HG03378 (cell line): ENCODE measurements around the gene RASA3.

ENCODE experiments used
- ATAC-seq: cut with Tn5 transposase; IDR thresholded peaks from one replicate; pipeline ENCODE4 v1.9.1; 2021; ENCODE audit warnings: mild to moderate bottlenecking, moderate library complexity; ENCODE audit not compliant: unreplicated experiment

The RASA3 gene

DNA sequence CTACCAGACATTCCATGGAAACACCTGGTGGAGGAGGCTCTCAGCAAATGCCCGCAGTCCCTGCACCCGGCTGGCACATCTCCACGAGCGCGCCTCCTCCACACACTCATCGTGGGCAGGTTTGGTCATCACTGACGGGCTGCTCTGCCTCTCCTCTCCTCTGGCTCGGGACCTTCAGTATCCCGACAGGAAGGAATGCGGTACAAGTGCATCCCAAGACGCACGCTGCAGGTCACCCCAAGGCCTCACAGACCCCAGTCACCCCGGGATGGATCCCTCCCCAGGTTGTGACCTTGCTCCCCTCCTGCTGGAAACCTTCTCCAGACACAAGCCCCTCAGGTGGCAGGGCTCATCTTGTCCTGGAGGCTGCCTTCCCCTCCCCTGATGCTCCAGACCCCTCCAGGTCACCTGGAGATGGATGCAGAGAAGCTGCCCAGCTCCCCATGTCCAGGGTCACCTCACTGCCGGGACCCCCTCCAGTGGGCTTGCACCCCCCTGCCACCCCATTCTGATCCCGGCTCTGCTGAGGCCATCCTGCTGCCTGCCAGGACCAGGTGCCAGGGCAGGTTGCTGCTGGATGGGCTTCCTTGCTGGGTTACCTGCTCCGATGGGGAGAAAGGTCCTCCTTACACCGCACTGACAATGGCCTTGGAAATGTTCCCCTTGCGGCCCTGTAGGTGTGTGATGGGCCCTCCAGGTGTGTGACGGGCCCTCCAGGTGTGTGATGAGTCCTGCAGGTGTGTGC lies 188.4 kb downstream of the RASA3 start:
- ATAC-seq, result no peak

DNA sequence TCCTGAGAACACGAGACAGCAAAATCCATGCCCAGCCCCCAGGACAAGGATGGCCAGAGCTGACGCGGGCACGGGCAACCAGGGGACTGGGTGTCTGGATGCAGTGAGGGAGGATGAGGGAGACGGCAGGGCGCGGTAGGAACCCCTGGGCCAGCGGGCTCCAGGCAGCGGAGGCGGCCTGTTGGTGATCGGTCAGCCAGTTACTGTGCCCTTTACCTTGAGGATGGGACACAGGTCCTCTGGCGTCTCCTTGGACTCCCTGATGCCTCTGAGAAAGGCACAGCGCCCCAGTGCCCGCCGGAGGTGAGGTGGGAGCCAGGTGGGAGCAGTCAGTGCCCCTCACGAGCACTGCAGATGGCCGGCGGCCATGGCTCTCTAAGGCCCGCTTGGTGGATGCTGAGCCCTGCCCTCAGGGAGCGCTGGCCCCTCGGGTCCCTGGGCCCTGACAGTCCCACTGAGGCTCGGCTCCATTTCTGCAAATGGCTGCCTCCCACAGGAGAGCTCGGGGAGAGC lies 189.8 kb downstream of the RASA3 start:
- ATAC-seq, result no peak

DNA sequence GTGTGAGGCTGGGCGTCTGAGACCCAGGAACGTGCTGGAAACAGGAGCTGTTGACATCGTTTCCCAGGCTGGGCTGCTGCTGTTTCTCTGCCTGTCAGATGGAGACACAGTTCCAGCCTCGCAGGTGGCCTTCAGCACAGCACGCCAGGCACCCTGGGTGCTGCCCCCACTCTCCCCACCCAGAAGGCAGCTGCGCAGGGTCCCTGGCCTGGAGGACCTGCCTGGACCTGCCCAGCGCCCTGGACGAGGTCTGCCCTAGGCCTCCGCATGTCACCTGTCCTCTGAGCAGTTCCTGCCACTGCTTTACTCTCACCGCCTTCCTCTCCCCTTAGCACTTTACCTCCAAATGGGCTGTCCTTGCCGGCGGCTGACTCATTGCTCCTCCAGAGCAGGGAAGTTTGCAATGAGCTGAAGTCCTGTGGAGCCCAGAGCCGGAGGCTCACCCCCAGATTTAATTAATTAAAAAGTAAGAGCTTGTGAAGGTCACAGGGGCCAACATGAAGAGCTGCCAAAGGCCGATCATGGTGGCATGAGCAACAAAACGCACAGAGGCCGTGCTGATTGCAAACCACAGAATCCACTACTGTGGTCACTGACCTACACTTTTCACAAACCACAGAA lies 190.7 kb downstream of the RASA3 start:
- ATAC-seq, result no peak

DNA sequence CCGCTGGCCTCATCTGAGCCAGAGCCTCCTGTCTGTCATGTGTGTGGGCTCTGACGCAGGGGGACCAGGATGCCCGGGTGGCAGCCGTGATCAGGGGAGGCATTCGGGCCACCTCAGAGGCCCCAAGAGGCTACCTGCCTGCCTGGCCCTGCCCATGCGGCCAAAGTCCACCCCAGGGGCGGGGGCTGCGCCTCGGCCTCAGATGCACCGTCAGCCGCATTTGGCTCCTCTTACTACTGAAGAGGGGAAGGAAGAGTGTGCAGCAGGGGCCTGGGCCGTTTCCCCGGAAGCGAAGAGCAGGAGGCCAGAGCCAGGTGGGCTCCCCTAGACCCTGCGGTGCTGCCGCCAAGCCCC lies 192.5 kb downstream of the RASA3 start:
- ATAC-seq, result no peak

DNA sequence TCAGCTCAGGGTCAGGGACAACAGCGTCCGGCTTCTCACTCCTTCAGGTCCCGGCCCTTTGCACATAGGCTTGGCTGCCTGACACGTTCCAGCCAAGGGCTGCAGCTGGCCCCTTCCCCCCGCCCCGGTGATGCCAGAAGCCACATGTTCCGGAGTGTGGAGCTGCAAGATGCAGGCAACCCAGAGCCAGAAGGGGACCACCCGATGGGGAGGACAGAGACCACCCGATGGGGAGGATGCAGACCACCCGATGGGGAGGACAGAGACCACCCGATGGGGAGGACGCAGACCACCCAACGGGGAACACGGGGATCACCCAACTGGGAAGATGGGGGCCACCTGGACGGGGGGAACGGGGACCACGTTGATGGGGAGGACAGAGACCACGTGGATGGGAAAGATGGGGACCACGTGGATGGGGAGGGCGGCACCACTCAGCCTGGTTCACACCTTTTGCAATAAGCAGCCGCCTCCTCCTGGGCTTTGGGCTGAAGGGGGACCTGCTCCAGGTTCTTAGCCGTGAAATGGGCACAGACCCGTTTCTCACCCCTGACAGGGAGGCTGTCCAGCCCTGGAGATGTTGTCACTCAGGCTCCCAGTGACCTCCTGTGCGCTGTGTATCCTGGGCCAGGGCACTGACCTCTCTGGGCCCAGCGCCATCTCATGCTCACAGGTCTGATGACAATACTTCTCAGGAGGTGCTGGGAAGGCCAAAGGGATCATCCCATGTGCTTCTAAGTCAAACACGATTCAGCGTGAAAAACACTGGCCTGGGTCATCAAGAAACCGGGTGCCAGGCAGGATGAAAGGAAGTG lies 193.1 kb downstream of the RASA3 start:
- ATAC-seq, result no peak

DNA sequence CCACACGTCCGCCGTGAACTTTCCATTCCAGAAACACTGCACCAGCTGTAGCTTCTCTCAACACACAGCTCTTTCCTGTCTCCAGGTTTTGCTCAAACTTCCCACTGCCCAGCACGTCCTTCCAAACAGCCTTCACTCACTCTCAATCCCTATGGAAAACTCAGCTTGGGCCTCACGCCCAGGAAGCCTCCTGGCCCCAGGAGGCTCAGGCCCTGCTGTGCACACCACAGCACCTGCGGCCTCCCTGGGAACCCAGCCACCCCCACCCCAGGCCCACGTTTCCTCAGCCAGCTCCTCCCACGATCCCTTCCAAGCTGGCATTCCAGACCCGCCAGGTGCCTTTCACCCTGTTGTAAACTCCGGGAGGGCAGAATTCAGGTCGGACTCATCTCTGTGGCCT lies 193.7 kb downstream of the RASA3 start:
- ATAC-seq, result no peak

DNA sequence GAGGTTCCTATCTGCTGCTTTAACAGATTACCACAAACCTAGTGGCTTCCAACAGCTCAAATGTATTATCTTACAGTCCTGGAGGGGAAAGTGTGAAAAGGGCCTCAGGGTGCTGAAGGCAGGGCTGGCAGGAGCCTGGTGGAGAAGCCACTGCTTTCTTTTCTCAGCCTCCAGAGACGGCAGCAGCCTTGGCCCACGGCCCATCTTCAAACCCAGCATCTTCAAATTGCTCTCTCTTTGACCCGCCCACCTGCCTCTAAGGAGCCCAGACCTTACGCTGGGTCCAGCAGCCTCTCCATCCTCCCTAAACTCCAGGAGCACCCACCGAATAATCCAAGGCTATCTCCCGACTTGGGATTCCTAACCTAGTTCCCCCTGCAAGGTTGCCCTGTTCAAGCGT lies 194.2 kb downstream of the RASA3 start:
- ATAC-seq, result no peak

DNA sequence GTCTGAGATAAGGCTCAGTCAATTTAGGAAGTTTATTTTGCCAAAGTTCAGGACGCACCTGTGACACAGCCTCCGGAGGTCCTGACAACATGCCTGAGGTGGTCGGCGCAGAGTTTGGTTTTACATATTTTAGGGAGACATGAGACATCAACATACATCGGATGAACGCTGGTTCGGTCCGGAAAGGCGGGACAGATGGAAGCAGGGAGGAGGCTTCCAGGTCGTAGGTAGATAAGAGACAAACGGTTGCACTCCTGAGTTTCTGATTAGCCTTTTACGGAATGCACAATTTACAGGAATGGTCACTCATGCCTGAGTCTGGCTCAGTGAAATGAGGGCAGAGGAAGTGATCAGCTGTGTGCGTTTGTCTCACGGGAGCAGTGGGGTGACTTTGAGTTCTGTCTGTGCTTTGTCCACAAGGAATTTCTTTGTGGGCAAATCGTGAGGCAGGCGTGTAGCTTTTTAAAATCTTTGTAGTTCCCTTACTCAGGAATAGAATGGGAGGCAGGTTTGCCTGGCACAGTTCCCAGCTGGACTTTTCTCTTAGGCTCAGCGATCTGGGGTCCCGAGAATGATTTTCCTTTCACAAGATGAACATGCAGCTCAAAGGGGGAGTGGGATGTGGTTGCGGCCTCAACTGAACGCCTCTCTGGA lies 194.8 kb downstream of the RASA3 start:
- ATAC-seq, result no peak

DNA sequence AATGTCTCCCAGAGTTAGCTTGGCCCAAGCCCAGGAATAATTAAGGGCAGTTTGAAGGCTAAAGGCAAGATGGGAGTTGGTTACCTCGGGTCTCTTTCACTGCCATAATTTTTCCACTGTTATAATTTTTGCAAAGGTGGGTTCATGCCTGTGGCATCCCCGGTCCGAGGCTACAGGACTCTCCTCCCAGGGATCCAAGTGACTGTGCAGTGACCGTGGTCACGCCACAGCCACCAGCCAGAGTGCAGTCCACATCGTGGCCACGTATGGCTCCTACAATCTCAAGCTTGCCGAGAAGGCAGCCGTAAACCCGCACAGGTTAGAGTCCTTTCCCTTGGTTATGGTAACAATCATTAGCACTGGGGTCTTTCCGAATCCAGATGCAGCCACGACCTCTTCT lies 195.3 kb downstream of the RASA3 start:
- no peak for ATAC-seq

DNA sequence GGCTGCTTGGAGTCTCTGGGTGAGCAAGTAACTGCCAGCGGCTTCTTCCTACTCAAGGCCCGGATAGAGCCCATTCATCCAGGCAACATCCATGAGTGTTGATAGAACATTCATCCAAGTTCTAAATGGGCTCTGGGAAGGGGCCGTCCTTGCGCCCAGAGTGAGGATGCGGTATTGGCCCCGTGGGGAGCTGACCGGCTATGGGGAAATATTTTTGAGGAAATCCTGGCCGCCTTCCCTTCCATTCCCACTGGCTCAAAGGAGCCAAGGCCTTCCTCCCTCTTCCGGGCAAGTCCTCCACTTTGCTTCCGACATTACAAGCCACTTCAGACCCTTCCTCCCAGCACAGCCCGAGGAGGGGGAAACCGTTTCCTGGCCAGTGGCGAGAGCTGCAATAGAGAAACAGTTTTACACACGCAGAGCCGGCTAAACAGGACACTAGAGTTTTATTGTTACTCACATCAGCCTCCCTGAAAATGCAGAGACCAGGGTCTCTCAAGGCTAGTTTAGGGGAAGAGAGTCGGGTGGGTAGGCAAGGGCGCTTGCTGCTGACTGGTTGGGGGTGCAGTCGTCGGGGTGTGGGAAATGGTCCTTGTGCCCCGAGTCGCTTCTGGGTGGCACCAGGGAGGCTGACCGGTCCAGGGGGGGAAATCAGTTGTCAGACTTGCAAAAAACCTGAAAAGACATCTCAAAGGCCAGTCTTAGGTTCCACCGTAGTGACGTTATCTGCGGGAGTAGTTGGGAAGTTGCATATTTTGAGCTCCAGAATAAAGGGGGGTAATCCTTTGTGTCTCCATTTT lies 196.1 kb downstream of the RASA3 start:
- no peak for ATAC-seq

DNA sequence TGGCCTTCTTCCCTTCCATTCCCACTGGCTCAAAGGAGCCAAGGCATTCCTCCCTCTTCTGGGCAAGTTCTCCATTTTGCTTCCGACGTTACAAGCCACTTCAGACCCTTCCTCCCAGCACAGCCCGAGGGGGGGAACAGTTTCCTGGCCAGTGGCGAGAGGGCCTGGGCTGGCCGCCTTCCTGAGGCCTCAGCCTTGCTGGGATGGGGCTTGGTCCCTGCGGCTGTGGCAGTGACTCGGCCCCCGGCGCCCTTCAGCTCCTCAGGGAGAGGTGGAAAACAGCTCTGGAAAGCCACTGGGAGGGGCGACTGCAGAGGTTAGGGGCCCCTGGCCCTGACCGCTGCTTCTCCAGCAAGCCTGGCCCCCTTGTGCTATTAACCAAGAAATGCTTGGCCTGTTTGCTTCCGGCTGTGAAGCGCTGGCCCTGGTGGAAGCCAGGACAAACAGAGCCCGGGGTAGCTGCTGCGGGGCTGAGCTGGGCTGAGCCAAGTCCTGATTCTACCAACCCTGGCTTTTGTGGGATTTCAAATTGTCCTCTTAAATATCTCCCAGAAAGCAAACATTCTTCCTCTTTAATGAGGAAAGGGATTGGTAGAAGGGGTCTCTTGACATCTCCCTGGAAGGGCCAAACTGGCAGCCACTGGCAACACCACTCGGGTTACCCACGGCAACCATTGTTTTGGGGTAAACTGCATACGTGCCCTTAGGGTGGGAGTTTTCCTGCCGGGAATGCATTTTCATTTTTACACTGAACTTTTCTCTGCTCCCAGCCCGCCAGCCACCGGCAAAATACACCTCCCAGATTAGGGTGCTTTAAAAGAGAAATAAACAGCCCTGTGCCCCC lies 197.2 kb downstream of the RASA3 start:
- no peak for ATAC-seq

DNA sequence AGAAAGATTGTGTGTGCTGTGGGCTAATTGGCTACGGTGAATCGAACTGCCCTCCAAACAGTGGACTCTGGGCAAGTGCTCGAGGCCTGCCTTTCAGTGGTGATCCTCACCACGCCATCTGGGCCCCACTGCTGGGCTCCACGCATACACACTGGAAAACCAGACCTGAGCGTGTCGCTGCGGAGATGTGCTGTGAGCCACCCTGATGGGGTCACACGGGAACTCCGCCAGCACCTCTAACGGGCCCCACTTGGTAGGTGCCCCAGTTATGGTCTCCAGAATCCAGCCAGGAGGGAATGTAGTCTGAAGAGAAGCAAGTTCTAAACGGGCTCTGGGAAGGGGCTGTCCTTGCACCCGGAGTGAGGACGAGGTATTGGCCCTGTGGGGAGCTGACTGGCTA lies 197.8 kb downstream of the RASA3 start:
- ATAC-seq, result no peak

DNA sequence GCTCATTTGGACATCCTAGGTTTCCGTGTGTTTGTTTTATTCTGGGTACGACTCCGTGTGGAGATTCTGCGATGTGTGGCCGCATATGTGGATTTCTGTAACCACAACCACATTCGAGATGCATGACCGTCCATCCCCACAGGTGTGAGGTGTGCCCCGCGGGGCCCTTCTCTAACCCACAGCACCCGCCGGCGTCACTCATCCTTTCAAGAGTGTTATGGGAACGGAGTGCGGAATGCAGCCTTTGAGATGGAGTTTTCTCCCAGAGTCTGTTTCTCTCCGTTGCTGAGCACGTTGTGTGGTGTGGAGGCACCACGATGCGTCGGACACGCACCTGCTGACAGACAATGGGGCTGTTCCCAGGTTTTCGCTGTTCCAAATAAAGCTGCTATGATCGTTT lies 198.5 kb downstream of the RASA3 start:
- no peak for ATAC-seq

DNA sequence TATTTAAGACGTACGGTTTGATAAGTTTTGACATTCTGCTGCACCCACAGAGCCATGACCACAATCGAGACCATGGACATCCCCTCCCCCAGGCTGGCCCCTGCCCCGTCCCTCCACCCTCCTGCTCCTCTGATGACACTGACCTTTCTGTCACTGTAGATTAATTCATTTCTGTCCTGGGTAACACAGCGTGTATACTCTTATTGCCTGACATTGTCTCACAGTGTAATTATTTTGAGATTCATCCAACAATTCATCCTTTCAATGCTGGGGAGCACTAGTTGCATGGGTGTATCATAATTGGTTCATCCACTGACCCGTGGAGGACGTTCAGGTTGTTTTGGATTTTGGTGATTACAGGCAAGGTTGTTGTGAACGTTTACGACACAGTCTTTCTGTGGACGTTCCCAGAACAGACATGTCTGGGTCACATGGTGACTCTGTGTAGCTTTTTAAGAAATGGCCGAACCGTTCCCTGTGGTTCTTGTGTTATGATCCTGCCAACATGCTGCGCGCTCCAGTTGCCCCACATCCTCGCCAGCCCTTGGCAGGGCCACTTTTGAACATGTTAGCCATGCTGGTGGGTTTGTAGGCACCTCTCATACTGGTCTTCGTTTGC lies 200.5 kb downstream of the RASA3 start:
- ATAC-seq, result no peak

DNA sequence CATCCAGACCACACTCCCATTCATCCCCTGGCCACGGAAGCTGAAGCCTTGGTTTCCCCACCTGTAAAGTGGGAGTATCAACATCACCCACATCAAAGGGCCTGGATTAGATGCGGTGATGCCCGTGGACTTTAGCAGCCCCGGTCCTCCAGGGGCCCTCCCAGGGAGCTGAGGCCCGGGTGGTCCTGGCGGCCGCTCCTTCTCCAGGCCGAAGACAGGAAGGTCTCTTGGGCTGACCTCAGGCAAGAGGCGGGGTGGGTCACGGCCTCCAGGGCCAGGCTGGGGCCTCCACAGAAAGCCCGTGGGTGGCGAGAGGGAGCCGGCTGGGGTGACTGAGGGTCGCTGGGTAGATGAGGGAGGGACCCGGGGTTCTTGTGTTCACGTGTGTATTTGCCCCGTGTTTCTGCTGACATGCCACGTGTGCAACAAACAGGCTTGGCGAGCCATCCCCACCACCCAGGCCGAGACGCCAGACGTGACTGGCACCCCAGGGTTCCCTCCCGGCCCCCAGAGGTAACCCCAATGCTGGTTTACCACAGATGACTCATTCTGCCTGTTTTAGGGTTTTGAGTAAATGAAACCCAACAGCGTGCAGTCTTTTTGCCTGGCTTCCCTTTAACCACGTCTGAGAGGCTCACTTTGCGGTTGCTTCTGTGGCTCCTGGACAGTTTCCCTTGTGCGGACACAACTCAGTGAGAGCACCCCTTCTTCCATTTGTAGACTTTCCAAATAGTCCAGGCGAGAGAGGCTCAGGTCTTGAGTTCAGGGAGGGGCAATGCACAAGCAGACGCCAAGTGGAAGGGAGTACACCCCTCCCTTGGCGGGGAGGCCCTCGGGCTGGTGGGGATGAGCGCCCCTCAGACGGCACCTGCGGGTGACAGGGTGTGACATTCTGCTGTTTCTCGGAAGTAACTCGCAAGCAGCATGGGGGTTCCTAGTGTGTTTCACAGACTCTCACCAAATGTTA lies 201.5 kb downstream of the RASA3 start:
- ATAC-seq, result no peak

DNA sequence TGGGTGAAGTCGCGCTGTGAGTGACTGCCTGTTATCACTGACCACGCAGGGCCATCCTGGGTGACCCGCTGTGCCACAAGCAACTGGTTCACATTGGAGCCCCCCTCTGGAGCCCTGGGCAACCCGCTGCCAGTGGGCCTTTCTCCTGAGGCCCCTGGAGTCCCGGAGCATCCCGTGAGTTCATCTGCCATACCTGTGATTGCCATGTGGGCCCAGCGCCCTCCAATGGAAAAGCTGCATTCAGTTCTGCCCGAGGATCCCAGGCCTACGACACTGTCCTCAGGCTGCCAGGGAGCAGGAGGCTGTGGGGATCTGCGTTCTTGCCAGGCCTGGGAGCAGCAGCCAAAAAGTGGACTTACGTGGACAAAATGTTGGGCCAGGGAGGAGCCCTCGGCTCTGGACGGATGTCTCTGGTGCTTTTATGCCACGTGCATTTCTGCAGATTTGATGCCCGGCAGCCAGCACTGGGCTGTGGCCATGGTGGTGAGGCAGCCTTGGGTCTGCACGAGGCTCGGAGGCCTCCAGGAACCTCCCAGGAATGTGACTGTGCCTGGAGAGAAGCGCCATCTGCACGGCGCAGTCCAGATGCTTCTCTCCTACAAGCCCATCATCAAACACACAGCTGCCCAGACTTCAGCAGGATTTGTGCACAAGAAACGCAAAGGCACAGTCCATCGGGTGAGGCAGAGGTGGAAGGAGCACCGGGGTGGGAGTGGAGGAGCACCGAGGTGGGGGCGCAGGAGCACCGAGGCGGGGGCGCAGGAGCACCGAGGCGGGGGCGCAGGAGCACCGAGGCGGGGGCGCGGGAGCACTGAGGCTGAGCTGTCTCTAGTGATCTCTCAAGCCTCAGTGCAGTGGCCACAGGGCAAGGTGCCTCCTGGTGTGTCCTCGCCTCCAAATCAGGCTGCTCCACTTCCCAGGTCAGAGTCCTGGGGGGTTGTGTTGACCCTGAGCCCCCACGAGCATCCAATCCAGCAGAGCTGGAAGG lies 202.5 kb downstream of the RASA3 start:
- ATAC-seq, result no peak
